ENCODE data around the gene PECR.

The PECR gene

DNA sequence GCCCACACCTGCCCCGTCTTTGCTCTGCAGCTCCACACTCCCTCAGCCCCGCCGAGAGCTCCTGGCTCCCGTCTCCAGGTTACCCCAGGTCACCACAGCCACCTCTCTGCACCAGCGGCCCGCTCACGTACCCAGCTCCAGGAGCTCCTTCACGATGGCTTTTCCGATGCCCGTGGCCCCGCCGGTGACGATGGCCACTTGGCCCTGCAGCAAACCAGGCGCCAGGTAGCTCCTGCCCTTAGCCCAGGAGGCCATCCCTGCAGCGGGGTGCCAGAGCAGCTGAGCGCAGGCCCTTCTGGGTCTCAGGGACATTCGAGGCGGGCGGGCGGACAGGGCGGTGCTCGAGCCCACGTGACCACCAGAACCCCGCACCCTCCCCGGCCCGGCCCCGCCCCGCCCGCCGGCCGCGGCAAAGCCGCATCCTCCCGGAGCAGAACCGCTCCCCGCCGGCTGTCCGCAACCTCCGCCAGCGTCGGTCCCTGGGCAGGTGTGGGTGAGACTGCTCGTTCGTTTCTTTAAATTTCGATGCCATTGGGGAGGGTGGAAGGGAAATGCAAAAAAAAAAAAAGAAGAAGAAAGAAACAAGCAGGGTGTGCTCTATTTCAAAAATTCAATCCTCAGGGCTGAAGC, at the start of gene PECR, which contains the start of gene TMEM169:
Gene PECR, minus strand, starts transcription at position 323 of the 630 bp plus-strand sequence. Its CDS starts 68 bp downstream, at position 255.
Gene TMEM169, plus strand, starts transcription at position 433 of the 630 bp plus-strand sequence. CDS start 14,045 bp downstream, outside the sequence.
- DNase-seq: peak; percentile 84 to 86

DNA sequence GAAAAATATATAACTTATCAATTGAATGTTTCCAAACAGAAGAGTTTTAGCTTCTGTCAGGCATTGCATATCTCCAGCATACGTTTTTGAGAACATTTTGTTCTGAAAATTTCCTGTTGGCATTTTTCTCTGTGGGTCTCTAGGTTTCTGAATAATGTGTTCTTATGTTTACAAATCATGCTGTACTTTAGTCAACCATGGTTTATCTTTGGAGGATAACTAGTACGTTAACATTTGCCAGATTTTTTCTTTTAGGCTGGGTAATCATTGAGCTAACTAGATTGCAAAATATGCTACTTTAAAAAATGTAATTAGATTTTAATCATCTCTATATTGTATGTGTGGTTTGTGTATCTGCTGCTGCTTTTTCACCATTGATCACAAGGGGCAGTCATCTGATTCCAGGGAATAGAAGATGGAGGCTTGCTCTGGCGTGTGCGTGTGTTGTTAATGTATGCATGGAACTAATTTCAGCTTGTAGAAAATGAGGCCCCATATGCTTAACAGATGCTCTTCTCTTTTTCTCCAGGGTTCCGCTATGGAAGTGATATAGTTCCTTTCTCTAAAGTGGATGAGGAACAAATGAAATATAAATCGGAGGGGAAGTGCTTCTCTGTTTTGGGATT, 48.9 kb upstream of the PECR start:
- no peak for DNase-seq

DNA sequence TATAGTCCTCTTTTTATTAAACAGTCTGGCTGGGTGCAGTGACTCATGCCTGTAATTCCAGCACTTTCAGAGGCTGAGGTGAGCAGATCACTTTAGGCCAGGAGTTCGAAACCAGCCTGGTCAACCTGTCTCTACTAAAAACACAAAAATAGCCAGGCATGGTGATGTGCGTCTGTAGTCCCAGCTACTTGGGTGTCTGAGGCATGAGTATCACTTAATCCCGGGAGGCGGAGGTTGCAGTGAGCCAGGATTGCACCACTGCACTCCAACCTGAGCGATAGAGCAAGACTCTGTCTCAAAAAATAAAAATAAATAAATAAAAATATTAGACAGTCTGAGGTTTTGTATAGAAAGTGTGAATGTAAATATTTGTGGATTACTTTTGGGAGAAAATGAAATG, 45.3 kb upstream of the PECR start:
- DNase-seq: no peak

DNA sequence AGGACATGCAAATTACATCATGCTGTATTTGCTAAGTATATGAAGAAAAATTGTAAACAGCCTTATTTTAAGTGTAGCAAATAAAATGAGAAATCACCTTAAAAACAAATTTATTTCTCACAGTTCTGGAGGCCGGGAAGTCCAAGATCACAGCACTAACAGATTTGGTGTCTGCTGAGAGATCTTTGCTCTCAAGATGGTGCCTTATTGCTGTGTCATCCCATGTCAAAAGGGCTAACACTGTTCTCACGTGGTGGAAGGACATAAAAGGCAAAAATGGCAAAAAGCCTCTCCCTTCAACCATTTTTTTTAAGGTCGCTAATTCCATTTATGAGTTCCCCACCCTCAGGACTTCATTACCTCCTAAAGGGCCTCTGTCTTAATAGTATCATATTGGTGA, 39.6 kb upstream of the PECR start:
- no peak for DNase-seq

DNA sequence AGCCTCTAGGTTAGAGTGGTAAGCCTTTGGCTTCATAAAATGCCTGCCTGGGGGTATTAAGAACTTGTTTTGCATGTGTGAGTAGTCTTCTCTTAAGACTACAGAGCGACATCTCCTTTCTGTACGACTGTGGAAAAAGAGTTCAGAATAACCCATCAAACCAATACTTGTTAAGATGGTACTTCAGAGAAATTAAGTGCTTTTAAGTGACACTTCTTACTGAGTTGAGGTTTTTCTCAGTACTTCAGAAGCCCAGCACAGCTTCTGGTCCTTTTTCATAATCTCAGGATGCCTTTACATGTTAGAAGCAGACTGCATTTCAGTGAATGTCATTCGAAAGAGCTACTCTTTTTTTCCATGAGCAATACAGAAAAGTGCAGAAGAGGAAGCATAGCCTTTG, 38.4 kb upstream of the PECR start:
- no peak for DNase-seq

DNA sequence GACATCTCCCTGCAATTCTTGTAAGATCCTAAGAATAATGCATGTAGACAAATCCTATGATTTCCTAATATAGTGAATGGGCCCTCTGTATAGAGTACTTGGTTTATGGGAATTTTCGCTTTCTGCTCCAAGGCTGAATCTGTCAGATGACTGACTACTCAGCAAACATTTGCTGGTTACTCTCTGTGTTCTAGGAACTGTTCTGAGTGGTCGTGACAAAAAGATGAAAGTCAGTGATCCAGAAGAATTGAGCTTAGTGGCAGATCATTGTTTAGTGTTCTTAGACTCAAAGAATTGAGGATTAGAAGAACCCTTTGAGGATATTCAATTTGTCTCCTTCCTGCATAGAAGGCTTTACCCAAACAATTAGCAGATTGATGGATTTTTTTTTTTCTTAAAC, 37.5 kb upstream of the PECR start:
- DNase-seq: no peak

DNA sequence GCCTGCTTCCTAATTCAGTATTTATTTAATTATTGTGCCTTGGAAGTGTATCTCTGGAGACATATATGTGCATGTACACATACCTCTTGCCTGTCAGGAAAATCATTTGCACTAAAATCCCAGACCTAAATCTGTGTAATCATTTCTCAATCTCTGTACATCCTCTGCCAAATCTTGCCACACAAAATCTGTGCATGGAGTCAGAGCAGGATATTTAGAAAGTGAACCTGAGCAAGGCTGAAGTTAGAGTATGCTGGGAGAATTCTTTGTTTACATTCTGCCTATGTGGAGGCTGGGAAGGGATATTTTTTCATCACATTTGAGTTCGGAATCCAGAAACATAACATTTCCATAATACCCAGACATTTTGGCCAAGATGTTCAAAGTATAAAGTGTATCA, 36.9 kb upstream of the PECR start:
- DNase-seq: no peak

DNA sequence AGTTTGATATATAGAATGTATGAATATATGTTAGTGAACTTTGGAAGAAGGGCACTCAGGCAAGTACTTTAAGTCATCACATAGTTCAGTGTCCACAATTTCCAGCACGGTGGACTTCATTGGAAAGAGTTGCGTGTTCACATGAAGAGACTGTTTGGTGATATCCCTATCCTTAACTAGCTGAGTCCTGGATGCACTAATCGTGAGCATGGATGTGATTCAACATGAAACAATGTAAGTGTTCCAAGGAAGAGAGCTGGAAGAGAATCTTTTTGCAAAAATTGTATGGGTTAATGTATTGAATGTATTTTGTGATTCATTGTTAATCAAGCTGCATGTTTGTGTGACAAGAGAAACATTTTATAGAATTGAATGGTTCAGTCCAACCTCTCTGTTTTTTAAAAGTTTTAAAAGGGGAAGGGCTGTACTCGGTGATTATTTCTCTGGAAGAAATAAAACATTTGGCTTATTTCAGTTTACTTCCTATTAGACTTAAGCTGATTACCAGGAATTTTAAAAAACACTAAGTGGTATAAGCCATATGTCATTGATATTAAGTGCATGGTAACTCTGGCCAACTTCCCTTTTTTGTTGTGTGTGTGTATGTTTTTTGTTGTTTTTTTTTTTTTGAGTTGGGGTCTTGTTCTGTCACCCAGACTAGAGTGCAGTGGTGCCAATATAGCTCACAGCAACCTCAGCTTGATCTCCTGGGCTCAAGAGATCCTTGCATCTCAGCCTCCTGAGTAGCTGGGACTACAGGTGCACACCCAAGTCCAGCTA, 36.1 kb upstream of the PECR start:
- DNase-seq: no peak

DNA sequence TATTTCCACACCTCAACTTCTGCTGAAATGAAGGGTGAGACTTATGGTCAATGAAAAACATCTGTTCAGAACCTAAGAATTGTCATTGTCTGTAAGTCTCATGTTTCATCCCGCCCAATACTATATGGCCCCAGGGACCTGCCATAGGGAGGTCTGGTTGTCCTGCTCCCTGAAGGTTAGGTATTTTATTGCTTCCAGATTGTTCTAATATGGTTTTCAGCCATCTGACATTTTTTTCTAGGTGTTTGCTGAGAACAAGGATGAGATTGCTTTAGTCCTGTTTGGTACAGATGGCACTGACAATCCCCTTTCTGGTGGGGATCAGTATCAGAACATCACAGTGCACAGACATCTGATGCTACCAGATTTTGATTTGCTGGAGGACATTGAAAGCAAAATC, 34.8 kb upstream of the PECR start:
- DNase-seq: no peak

DNA sequence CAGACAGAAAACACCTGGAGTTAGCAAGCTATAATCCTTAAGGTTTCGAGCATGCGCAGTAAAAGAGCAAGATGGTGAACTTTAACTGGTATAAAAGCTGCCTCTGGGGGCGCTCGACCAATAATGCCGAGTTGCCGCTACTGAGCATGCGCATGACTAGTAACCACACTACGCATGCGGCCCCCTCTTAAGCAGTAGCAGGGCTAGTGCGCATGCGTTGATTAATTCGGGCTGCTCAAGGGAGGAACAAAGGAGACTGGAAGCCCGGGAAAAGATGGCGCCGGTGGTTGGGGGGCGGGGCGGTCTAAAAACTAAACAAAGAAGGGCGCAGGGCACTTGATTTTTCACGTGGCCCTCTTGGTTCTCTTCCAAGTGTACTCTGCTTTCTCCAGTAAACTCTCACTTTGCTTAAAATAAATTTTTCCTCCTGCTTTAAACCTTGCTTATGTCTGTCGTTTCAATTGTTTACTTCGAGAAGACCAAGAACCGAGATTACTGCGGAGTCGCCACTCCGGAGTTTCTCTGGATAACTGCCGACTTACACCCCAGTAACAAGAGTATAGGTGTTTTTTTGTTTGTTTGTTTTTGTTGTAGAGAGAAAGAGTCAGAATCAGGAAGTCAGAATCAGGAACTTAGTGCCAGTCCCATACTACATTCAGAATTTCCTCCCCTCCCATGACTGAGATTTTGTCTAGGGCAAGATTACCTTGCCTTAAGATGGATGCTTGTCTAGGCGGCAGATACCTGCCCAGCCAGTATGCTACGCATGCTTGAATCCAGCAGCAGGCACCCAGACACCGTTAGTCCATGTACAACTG, 33.3 kb upstream of the PECR start:
- DNase-seq: peak; percentile 98 to 99

DNA sequence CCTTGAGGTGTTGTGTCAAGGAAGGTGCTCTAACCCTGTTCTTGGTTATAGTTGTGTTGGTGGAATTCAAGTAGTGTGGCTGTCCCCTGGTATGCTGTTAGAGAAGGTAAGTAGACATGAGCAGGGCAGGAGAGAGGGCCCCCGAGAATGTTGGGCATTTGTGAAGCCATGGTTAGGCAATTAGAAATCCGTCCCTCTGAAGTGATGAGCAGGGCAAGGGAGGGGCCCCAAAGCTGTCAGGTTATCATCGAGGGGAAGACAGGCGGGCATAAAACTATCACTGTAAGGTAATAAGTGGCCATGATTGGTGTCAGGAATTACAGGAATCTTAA, 32.7 kb upstream of the PECR start:
- DNase-seq: no peak

DNA sequence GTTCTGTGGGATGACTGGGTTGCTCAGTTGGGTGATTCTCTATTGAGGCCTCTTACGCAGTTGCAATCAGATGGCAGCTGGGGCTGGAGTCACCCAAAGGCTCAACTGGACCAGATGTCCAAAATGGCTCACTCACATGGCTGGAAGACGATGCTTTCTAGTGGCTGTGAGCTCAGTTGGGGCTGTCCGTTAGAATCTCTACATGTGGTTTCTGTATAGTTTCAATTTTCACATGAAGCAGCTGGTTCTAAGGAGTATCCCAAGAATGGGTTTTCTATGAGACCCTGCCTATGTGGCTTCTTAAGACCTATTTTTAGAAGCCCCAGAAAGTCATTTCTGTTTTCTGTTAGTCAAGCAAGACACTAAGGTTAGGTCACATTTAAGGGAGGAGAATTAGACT, 32.0 kb upstream of the PECR start:
- peak in 1 of 2 experiments; percentile 45 for DNase-seq

DNA sequence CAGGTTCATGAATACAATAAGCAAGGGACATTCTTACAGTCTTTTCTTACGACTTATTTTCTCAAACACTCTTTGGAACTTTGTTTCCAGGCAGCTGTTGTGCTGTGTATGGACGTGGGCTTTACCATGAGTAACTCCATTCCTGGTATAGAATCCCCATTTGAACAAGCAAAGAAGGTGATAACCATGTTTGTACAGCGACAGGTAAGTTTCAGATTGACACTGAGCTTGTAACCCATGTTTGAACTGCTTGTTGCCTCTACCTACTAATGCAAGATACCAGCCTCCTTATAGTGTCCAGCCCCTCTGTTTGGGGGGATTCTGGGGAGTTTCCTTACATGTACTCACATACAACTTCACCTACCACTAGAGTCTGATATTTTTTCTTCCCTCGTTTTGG, 31.3 kb upstream of the PECR start:
- no peak for DNase-seq

DNA sequence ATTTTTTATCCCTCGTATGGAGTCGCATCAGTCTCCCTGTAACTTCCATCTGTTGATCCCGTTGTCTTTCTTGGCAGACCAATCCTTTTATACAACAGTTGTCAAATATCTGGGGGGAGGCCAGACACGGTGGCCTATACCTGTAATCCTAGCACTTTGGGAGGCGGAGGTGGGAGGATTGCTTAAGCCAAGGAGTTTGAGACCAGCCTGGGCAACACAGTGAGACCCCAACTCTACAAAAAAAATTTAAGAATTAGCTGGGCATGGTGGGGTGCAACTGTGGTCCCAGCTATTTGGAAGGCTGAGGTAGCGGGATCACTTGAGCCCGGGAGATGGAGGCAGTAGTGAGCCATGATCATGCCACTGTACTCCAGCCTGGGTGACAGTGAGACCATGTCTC, 29.5 kb upstream of the PECR start:
- DNase-seq: no peak

DNA sequence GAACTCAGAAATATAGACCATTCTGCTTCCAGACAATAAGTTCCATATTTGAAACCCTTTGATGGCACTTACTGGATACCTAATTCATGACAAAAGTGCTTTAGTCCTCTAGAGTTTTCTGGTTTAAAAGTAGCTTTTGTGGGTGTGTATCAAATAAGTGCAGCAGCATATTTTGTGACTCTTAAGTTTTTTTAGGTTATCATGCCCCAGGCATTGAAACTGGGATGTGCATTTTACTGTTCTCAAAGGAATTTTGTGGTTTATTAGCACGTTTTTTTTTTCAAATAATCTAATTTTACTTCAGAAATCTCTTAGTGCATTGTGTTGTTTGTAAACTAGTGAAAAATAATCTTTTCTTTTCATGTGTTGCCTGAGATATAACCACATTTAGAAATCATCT, 29.0 kb upstream of the PECR start:
- no peak for DNase-seq

DNA sequence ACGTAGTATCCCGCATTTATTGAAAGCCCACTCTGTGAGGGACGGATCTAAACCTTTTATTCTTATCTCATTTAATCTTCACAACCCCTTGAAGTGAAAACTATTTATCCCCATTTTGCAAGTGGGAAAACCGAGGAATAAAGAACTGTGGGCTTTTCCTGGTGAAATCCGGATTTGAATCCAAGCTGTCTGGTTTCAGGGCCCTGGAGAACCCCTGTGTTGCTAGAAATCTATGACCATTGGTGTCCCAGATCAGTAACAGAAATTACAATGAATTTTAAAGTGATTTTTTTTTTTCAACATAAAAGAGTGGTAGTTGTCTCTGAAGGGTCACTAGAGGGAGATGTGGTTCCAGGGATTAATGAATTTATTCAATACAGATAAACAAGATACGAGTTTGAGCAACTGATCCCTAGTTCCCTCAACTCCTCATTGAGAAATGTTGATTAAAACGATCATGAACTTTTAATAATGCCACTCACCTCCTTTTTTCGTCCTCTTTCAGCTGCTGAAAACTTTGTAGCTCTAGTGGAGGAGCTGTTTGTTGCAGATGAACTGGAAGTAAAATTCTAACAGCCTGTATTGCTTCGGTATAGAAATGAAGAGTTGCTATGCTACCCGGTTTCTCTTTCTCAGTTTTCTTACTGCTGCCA, 28.5 kb upstream of the PECR start:
- no peak for DNase-seq

DNA sequence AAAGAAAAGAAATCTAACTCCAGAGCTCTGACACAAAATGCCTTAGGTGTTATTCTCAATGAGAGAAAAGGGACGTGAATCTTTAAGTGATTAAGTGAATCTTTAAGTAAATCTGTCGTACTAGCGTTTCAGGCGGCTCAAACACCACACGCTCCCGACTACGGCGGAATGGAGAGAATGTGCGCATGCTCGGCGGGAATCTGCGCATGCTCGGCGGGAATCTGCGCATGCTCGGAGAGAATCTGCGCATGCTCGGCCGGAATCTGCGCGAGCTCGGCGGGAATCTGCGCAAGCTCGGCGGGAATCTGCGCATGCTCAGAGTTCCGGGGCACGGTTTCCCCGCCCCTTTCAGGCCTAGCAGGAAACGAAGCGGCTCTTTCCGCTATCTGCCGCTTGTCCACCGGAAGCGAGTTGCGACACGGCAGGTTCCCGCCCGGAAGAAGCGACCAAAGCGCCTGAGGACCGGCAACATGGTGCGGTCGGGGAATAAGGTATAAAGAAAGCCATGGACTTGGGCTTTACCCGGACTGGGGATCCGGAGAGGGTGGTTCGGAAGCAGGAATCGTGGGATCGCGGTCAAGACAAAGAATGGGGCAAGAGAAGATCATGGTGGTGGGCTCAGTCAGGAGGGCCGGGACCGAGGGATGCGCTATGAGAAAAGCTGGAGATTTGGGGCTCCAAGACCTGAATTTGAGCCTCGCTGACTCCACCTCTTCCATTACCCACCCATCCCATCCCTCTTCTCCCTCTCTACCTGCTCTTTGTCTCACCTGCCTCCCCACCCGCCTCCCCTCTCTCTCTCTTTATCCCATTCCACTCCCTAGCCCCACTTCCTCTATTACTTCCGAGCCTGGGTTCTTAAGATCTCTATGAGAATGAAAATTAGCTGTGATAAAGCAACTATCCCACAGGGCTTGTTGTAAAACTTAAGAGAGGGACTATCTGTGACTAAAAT, 27.6 kb upstream of the PECR start, which contains the start of gene XRCC5:
Gene XRCC5, plus strand, starts transcription at position 382 of the 955 bp plus-strand sequence. Its CDS starts 89 bp downstream, at position 471.
- DNase-seq: peak; percentile 97 to 99

DNA sequence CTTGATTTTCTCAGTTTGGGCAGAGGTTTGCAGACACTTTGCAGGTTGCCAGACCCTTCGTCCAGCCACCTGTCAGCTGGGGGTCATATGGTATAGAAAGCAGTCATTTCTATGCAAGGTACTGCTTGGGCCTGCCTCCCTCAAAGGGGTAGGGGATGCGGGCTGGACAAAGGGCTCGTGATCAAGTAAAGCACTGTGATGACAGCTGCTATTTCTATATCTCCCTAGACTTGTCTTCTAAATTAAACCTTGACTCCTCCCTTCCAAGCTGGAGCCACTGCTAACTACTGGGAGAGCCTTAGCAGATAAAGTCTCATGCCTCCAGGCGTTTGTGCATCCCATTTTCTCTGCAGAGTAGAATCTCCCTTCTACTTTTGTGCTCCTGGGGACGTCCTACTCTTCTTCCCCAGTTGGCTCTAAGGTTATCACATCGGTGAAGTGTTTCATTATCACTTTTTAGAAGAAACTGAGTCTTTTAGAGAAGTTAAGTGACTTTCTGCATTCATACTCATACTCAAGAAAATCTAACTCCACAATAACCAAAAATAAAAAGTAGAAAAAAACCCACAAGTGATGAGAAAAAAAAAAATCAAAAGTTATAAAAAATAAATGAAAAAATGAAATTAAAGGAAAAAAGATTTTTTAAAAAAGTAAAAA, 26.8 kb upstream of the PECR start:
- no peak for DNase-seq

DNA sequence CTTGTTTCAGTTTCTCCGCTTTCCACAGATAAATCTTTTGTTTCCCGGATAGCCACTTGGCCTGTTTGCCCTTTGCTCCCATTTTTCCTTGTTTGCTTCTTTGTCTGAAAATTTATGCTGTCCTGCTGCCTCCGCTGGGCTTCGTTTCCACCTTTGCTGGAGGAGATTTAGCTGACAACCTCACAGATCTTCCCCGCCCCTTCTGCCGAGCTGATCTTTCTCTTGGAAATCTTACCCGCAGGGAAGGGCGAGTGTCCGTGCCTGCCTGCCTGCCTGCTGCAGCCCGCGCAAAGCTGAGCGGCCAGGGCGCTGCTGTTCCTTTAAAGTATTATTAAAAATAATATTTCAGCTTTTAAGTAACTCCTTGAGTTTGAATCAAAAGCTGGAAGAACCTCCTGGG, 26.2 kb upstream of the PECR start:
- DNase-seq: no peak

DNA sequence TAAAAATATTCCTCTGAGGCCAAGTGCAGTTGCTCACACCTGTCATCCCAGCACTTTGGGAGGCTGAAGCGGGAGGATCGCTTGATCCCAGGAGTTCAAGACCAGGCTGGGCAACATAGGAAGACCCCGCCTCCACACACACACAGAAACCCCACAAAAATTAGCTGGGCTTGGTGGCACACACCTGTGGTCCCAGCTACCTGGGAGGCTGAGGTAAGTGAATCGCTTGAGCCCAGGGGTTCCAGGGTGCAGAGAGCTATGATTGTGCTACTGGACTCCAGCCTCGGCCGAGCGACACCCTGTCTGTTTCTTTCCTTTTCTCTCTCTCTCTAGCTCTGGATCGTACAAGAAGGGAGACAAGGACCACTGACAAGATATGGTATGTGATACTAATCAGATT, 25.7 kb upstream of the PECR start:
- no peak for DNase-seq

DNA sequence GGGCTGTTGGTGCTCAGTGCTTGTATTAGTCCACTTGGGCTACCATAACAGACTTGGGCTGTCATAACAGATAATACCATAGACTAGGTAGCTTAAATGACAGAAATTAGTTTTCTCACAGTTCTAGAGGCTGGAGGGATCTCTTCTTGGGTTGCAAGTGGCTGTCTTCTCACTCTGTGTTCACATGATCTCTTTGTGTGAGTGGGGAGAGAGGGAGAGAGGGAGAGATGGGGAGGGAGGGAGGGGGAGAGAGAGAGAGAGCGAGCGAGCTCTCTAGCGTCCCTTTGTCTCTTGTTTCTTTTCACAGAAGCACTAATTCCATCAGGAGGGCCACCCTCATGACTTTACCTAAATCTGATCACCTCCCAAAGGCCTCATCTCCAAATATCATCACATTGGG, 23.1 kb upstream of the PECR start:
- DNase-seq: no peak
